Thymus (tissue), 11 donors: Measurements from ENCODE around the gene SLC44A2. TPM values are rescaled to one million over a fixed set of nuclear protein-coding genes. Genes with fewer than 3 reads are reported as not detected.

Experiments
- DNase-seq, 9 donors: peaks; one replicate each; pipeline ENCODE4 v3.0.0-alpha.2; 2013; ENCODE audit warnings: low spot score in 9 of 9, low read depth in 6 of 9, missing footprints in 1 of 9
- H3K27ac ChIP-seq, 2 donors: one replicate each; pipeline ENCODE4 v1.5.1; 2013; ENCODE audit warnings: control low read depth in 1 of 2, low read depth in 1 of 2, low read length in 1 of 2, mild to moderate bottlenecking in 1 of 2, moderate library complexity in 1 of 2
- H3K27me3 ChIP-seq, 2 donors: one replicate each; pipeline ENCODE4 v1.5.1; 2013; ENCODE audit warnings: low read length in 1 of 2; ENCODE audit not compliant: control insufficient read depth in 2 of 2, insufficient read depth in 1 of 2
- H3K36me3 ChIP-seq, 2 donors: one replicate each; pipeline ENCODE4 v1.5.1; 2013; ENCODE audit warnings: low read length in 1 of 2, mild to moderate bottlenecking in 1 of 2, moderate library complexity in 1 of 2; ENCODE audit not compliant: control insufficient read depth in 2 of 2, insufficient read depth in 2 of 2
- H3K4me1 ChIP-seq, 2 donors: one replicate each; pipeline ENCODE4 v1.5.1; 2013; ENCODE audit warnings: low read length in 2 of 2; ENCODE audit not compliant: control insufficient read depth in 2 of 2, insufficient read depth in 2 of 2
- H3K4me3 ChIP-seq, 2 donors: one replicate each; pipeline ENCODE4 v1.5.1; 2013; ENCODE audit warnings: low read length in 2 of 2, control low read depth in 1 of 2, mild to moderate bottlenecking in 1 of 2
- H3K9me3 ChIP-seq, 2 donors: one replicate each; pipeline ENCODE4 v1.5.1; 2013; ENCODE audit warnings: low read length in 1 of 2, mild to moderate bottlenecking in 1 of 2; ENCODE audit not compliant: control insufficient read depth in 2 of 2, insufficient read depth in 1 of 2
- WGBS: extraction: QIAGEN DNeasy Blood & Tissue Kit; methylation state at CpG from one replicate; pipeline ENCODE4 v1.1.7; 2013; 5-methylcytosine and 5-hydroxymethylcytosine counted together
- polyA plus RNA-seq: library from polyadenylated mRNA; stranded (reverse); fragments of 200-250 nt; gene quantifications from one replicate; pipeline ENCODE4 v1.2.3, GENCODE V29; 2013
- total RNA-seq: library from RNA; stranded (reverse); fragments of 120-200 nt; gene quantifications from one replicate; pipeline ENCODE4 v1.2.4, GENCODE V29; 2013
- donor health status: healthy.

Gene SLC44A2
- total and polyA plus RNA-seq, 2 donors, result 25.6 to 78.4 TPM

DNA sequence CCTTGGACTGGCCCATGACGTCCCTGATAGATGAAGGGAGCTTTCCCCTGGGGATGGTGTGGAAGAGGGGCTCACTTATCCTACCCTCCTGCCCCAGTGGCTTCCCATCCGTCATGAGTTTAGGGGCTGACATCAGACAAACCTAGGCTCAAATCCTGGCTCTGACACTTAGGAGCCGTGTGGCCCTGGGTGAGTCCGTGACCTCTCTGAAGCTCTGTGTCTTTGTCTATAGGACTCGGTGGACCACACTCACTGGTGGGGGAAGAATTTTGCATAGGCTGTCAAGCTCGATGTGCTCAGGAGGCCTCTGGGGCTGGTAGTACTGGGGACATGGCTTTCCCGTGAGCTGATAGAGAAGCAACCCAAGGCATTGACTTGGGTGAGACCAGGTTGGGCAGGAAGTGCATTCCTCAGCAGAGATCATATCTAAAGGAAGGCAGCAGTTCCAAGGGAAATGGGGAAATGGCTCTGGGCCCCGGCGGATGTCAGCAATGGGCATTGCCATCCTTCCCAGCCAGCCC is 20.8 kb upstream of the SLC44A2 start:
- H3K36me3 ChIP-seq, result no peaks in the 10 kb centered on the region
- peaks cover 0 to 4% of the 10 kb centered on the region in 2 donors for H3K9me3 ChIP-seq
- peaks cover 10 to 28% of the 10 kb centered on the region in 2 donors for H3K4me1 ChIP-seq
- H3K4me3 ChIP-seq, result peak overlapping the region; percentile 93 to 99
- WGBS, result 62% methylated on average over 9 of the region's 9 CpGs
- DNase-seq, result peak in 5 of 9 donors; percentile 10 to 39 (median 16)
- peak overlapping the region; percentile 97 to 98 for H3K27ac ChIP-seq
- no peaks in the 10 kb centered on the region for H3K27me3 ChIP-seq

DNA sequence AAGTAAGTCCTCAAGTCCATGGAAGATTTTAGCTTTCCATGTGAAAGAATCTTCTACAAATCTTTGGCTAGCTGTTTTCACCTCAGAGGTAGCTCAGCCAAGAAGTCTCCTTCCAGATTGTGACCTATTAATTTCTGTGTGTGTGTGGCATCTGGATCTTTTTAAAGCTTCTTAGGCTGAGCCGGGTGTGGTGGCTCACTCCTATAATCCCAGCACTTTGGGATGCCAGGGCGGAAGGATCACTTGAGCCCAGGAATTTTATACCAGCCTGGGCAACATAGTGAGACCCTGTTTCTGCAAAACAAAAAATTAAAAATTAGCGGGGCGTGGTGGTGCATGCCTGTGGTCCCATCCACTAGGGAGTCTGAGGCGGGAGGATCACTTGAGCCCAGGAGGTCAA is 13.4 kb upstream of the SLC44A2 start:
- H3K27me3 ChIP-seq, result no peaks in the 10 kb centered on the region
- H3K27ac ChIP-seq, result no peak overlapping the region
- peaks cover 4 to 12% of the 10 kb centered on the region in 2 donors for H3K36me3 ChIP-seq
- over 99% methylated on average over 5 of the region's 5 CpGs for WGBS
- H3K9me3 ChIP-seq, result no peaks in the 10 kb centered on the region
- DNase-seq, result no peak
- no peak overlapping the region for H3K4me3 ChIP-seq
- H3K4me1 ChIP-seq, result no peaks in the 10 kb centered on the region

DNA sequence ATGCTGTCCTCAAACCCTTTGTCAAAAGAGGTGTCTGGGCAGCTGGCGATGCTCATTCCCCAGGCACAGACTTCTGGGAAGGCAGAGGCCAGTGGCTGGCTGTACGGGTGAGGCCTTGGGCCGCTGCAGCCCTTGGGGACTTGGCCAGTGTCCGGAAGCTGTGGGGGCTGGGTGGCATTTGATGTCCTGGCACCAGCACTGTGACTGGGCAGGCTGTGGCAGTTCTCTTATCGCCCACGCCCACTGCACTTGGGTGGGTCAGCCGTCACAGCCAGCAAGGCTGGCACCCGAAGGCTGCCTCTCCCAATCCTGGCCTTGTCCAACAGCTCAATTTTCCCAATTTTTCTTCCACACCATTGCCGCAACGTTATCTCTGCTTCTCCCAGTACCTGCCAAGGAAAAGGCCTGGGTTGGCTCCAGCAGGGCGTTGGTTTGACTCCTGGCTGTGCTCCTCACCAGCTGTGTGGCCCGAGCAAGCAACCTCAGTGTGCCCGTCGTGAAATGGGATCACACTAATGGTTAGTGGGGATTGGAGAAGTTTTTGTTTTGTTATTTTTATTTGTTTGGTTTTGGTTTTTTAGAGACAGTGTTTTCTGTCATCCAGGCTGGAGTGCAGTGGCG is 12.7 kb upstream of the SLC44A2 start:
- H3K27ac ChIP-seq, result no peak overlapping the region
- peaks cover 10 to 12% of the 10 kb centered on the region in 2 donors for H3K36me3 ChIP-seq
- no peak overlapping the region for H3K4me3 ChIP-seq
- H3K9me3 ChIP-seq, result no peaks in the 10 kb centered on the region
- WGBS, result 96% methylated on average over 15 of the region's 15 CpGs
- DNase-seq, result no peak
- H3K27me3 ChIP-seq, result no peaks in the 10 kb centered on the region
- H3K4me1 ChIP-seq, result no peaks in the 10 kb centered on the region

DNA sequence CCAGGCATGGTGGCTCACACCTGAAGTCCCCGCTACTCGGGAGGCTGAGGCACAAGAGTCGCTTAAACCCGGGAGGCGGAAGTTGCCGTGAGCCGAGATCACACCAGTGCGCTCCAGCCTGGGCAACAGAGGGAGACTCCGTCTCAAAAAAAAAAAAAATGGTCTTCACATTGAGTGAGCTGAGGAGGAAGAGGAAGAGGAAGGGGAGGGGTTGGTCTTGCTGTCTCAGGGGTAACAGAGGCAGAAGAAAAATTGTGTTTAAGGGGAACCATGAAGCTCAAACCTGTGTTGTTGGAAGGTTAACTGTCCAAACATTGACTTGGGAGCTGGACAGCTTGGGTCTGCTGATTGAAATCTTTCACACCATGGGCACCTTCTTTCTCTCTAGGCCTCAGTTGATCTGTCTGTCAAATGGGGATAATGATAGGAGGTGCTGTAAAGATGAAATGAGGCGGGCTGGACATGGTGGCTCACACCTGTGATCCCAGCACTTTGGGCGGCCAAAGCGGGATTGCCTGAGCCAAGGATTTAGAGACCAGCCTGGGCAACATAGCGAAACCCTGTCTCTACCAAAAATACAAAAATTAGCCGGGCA is 9.8 kb upstream of the SLC44A2 start:
- DNase-seq, result no peak
- H3K9me3 ChIP-seq, result no peaks in the 10 kb centered on the region
- no peak overlapping the region for H3K27ac ChIP-seq
- H3K4me3 ChIP-seq, result no peak overlapping the region
- H3K4me1 ChIP-seq, result no peaks in the 10 kb centered on the region
- H3K27me3 ChIP-seq, result no peaks in the 10 kb centered on the region
- H3K36me3 ChIP-seq, result peaks cover 19 to 23% of the 10 kb centered on the region in 2 donors
- 96% methylated on average over 14 of the region's 14 CpGs for WGBS

DNA sequence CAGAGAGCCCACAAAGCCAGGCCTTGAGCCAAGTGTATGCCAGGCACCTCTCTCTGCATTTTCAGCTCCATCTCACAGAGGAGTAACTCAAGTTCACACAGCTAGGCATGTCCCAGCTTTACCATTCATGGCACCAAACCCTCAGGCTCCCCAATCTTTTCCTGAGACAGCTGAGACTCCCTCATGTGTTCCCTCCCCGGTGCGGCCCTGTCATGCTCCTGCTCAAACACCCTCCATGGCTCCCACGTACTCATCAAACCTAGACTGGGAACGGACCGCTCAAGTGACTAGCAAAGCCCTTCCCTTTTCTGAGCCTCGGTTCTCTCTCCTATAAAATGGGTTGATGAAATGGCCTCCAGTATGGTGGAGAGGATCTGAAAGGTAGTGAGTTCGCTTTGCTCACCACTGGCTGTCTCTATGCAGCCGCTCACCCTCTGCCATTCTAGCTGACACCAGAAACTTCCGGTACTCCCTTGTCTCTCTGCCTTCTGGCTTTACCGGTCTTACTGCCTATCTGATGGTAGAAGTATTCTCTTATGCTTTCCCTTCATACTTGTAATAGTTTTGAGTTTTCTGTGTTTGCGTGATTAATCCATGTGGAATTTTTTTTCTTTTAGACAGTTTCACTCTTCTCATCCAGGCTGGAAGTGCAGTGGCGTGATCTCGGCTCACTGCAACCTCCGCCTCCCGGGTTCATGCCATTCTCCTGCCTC is 7.8 kb upstream of the SLC44A2 start:
- no peak for DNase-seq
- Histone ChIP-seq H3K4me1 (no peaks in the 10 kb centered on the region), H3K9me3 (no peaks in the 10 kb centered on the region), H3K36me3 (peaks cover 14 to 24% of the 10 kb centered on the region in 2 donors), H3K27ac (no peak overlapping the region), H3K27me3 (no peaks in the 10 kb centered on the region), H3K4me3 (no peak overlapping the region)
- WGBS, result 97% methylated on average over 15 of the region's 15 CpGs

DNA sequence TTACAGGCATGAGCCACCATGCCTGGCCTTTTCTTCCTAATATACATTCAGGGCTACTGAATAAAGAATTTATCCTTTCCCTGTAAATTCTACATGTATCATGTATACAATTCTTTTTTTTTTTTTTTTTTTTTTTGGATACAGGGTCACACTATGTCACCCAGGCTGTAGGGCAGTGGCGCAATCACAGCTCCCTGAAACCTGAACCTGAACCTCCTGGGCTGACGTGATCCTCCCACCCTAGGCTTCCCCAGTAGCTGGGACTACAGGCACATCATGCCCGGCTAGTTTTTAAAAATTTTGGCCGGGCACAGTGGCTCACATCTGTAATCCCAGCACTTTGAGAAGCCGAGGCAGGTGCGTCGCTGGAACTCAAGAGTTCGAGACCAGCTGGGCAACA is 6.5 kb upstream of the SLC44A2 start:
- Histone ChIP-seq H3K36me3 (peaks cover 11 to 23% of the 10 kb centered on the region in 2 donors), H3K9me3 (no peaks in the 10 kb centered on the region), H3K4me3 (no peak overlapping the region), H3K27me3 (no peaks in the 10 kb centered on the region), H3K27ac (no peak overlapping the region), H3K4me1 (no peaks in the 10 kb centered on the region)
- no peak for DNase-seq
- 93% methylated on average over 8 of the region's 8 CpGs for WGBS

DNA sequence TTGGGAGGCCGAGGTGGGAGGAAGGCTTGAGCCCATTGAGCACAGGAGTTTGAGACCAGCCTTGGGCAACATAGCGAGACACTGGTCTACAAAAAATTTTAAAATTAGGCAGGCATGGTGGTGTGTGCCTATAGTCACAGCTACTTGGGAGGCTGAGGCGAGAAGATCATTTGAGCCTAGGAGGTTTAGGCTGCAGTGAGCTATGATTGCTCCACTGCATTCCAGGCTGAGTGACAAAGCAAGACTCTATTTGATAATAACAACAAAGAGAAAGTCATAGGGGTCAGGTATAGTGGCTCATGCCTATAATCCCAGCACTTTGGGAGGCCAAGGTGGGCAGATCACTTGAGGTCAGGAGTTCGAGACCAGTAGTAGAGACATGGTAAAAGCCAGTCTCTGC is 4.6 kb upstream of the SLC44A2 start:
- Histone ChIP-seq H3K36me3 (peaks cover 15 to 24% of the 10 kb centered on the region in 2 donors), H3K27ac (no peak overlapping the region), H3K4me1 (peaks cover 0 to 9% of the 10 kb centered on the region in 2 donors), H3K9me3 (no peaks in the 10 kb centered on the region), H3K27me3 (no peaks in the 10 kb centered on the region), H3K4me3 (no peak overlapping the region)
- 98% methylated on average over 4 of the region's 4 CpGs for WGBS
- no peak for DNase-seq

DNA sequence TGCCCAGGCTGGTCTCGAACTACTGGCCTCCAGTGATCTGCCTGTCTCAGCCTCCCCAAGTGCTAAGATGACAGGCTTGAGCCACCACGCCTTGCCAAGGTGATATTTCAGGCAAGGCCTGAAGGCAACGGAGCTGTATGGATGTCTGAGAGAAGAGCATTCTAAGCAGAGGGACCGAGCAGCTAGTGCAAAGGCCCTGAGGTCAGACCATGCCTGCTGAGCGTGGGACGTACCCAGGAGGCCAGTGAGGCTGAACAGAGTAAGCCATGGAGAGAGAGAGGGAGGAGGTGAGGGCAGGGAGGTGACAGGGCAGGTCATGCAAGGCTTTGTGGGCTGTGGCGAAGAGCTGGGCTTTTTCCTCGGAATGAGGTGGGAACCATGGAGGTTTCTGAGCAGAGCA is 3.4 kb upstream of the SLC44A2 start:
- peaks cover 0 to 9% of the 10 kb centered on the region in 2 donors for H3K4me1 ChIP-seq
- no peaks in the 10 kb centered on the region for H3K27me3 ChIP-seq
- H3K36me3 ChIP-seq, result peaks cover 23 to 27% of the 10 kb centered on the region in 2 donors
- no peaks in the 10 kb centered on the region for H3K9me3 ChIP-seq
- 99% methylated on average over 8 of the region's 8 CpGs for WGBS
- no peak overlapping the region for H3K4me3 ChIP-seq
- DNase-seq, result no peak
- no peak overlapping the region for H3K27ac ChIP-seq

DNA sequence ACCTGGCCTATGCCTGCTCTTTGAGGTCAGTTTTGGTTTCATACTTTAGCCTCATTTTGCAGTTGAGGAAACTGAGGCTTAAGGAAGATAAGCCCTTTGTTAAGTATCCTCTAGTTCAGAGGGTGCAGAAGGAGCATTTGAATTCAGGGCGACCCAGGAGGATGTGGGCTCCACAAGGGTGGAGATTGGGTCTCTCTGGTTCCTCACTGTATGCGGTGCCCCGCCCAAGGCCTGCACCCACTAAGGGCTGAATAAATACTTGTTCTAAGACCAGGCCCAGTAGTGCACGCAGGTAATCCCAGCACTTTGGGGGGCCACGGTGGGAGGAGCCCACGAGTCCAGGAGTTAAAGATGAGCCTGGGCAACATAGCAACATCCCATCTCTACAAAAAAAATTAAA is 768 bp upstream of the SLC44A2 start:
- Histone ChIP-seq H3K27ac (no peak overlapping the region), H3K27me3 (no peaks in the 10 kb centered on the region), H3K4me3 (no peak overlapping the region), H3K9me3 (no peaks in the 10 kb centered on the region), H3K36me3 (peaks cover 28 to 36% of the 10 kb centered on the region in 2 donors), H3K4me1 (peaks cover 0 to 9% of the 10 kb centered on the region in 2 donors)
- WGBS, result 95% methylated on average over 6 of the region's 6 CpGs
- DNase-seq, result no peak
